ENCODE data around the gene RELN.

- no peak for TF ChIP-seq CTCF (IDR thresholded peaks at IDR 0.05; ENCODE audit: low read depth, low read length)
- no peak for TF ChIP-seq MAX (IDR thresholded peaks at IDR 0.05; ENCODE audit: low read depth, low read length)
- TF ChIP-seq POLR2A (IDR thresholded peaks at IDR 0.05; ENCODE audit: extremely low read depth, insufficient read length) = no peak
Observed at GRCh38 chr7:103569621-103570305, 419.7 kb downstream of the RELN start.
